ENCODE measurements around the gene DLGAP1.

DNA sequence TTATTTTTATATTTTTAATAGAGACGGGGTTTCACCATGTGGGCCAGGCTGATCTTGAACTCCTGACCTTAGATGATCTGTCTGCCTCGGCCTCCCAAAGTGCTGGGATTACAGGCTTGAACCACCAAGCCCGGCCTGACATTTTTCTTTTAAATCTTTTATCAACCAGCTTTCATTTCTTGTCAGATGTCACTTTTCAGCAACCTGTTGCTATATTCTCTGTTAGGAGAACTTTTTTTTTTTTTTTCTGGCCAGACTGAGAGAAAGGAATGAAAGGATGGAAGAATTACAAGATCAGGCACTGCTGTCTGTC lies 858.8 kb downstream of the DLGAP1 start:
- TF ChIP-seq, protein P1, sequence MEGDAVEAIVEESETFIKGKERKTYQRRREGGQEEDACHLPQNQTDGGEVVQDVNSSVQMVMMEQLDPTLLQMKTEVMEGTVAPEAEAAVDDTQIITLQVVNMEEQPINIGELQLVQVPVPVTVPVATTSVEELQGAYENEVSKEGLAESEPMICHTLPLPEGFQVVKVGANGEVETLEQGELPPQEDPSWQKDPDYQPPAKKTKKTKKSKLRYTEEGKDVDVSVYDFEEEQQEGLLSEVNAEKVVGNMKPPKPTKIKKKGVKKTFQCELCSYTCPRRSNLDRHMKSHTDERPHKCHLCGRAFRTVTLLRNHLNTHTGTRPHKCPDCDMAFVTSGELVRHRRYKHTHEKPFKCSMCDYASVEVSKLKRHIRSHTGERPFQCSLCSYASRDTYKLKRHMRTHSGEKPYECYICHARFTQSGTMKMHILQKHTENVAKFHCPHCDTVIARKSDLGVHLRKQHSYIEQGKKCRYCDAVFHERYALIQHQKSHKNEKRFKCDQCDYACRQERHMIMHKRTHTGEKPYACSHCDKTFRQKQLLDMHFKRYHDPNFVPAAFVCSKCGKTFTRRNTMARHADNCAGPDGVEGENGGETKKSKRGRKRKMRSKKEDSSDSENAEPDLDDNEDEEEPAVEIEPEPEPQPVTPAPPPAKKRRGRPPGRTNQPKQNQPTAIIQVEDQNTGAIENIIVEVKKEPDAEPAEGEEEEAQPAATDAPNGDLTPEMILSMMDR (IDR thresholded peaks at IDR 0.05 in 8 of 11, conservative IDR thresholded peaks at IDR 0.05 in 3 of 11) = no peak
- TF ChIP-seq POLR2A (IDR thresholded peaks at IDR 0.05) = no peak
- no peak for TF ChIP-seq POLR2AphosphoS5 (IDR thresholded peaks at IDR 0.05)

All from spleen (tissue), 7 donors.